Panc1 (cell line): Measurements from ENCODE around the gene MAPK7. TPM values are rescaled to one million over a fixed set of nuclear protein-coding genes. Genes with fewer than 3 reads are reported as not detected.

Experiments
- ATAC-seq: fragments of 200-7000 bp; cut with Tn5 transposase; 2 replicates; pipeline ENCODE4 v1.9.1; 2020; ENCODE audit warnings: mild to moderate bottlenecking, moderate library complexity
- BruUV-seq: library from RNA; stranded (reverse); fragments of 400-500 nt; replicated peaks from 2 replicates; lab custom pipeline; 2021; lab: Mats Ljungman, UMichigan
- CTCF ChIA-PET: fragments of 300-600 bp; sonication (Branson Sonifier 250); formaldehyde crosslinking; loops from one replicate; lab custom pipeline; 2022; ENCODE audit warnings: antibody characterized with exemption; lab: Charles Lee
- POLR2A ChIA-PET: fragments of 300-600 bp; sonication (Branson Sonifier 250); formaldehyde crosslinking; loops from one replicate; lab custom pipeline; 2022; ENCODE audit warnings: antibody characterized with exemption; lab: Charles Lee
- DNase-seq: peaks from one replicate; pipeline ENCODE4 v3.0.0-alpha.2; 2010; ENCODE audit warnings: low read depth, low spot score
- H3K27ac ChIP-seq: 2 replicates; pipeline ENCODE4 v1.5.1; 2011; ENCODE audit warnings: mild to moderate bottlenecking, low read length, inconsistent platforms
- H3K27me3 ChIP-seq: fragments of 200-500 bp; sonication (Bioruptor generic); 2 replicates; pipeline ENCODE4 v1.6.0; 2014; ENCODE audit warnings: low read length, inconsistent platforms; ENCODE audit not compliant: control insufficient read depth, insufficient read depth
- H3K36me3 ChIP-seq: fragments of 200-500 bp; sonication (Bioruptor generic); 2 replicates; pipeline ENCODE4 v1.5.1; 2014; ENCODE audit warnings: inconsistent platforms, mild to moderate bottlenecking, low read length, moderate library complexity; ENCODE audit not compliant: control insufficient read depth, insufficient read depth
- H3K4me1 ChIP-seq: 2 replicates; pipeline ENCODE4 v1.5.1; 2011; ENCODE audit warnings: inconsistent platforms, mild to moderate bottlenecking, low read length, moderate library complexity; ENCODE audit not compliant: control insufficient read depth, insufficient read depth
- H3K4me3 ChIP-seq, 2 experiments: 2 replicates each; pipeline ENCODE4 v1.5.1; 2011 to 2012; ENCODE audit warnings: low read depth in 2 of 2, low read length in 2 of 2, mild to moderate bottlenecking in 2 of 2, inconsistent platforms in 1 of 2, moderate library complexity in 1 of 2
- H3K9me3 ChIP-seq: fragments of 200-500 bp; sonication (Bioruptor generic); 2 replicates; pipeline ENCODE4 v1.5.1; 2014; ENCODE audit warnings: low read depth, mild to moderate bottlenecking, inconsistent platforms, low read length, moderate library complexity; ENCODE audit not compliant: control insufficient read depth, insufficient read depth
- CTCF ChIP-seq: fragments of 450-650 bp; IDR thresholded peaks from 2 replicates; pipeline ENCODE4 v1.5.1; 2017; ENCODE audit warnings: mild to moderate bottlenecking
- POLR2AphosphoS5 ChIP-seq: IDR thresholded peaks from 2 replicates; pipeline ENCODE4 v1.6.1; 2012; ENCODE audit warnings: mild to moderate bottlenecking, low read depth, low read length, moderate library complexity
- REST ChIP-seq, 2 experiments: IDR thresholded peaks; 2 replicates each; pipeline ENCODE4 v1.6.1; 2011 to 2012; ENCODE audit warnings: low read depth in 2 of 2, control low read depth in 1 of 2, low read length in 1 of 2, mild to moderate bottlenecking in 1 of 2, moderate library complexity in 1 of 2; ENCODE audit not compliant: insufficient read depth in 1 of 2
- SIN3A ChIP-seq: IDR thresholded peaks from 2 replicates; pipeline ENCODE4 v1.6.1; 2012; ENCODE audit warnings: low read depth, mild to moderate bottlenecking, low read length, moderate library complexity, borderline replicate concordance; ENCODE audit not compliant: insufficient read depth
- TCF7L2 ChIP-seq: IDR thresholded peaks from 2 replicates; pipeline ENCODE4 v1.6.1; 2011; ENCODE audit warnings: mild to moderate bottlenecking, low read depth, low read length, inconsistent platforms
- in situ Hi-C: cut with HindIII; loops from 2 replicates; pipeline ENCODE4 v1.10.0; 2016; ENCODE audit warnings: low sequenced_read_pairs, low pct_unique_long_range_greater_than_20kb
- intact Hi-C: fragments of 100-400 bp; cut with micrococcal nuclease; formaldehyde crosslinking; loops from one replicate; pipeline ENCODE4 v1.10.0; 2022; ENCODE audit not compliant: unreplicated experiment
- total RNA-seq: library from RNA; stranded (reverse); gene quantifications from one replicate; pipeline ENCODE4 v1.2.1, GENCODE V29; 2021; ENCODE audit not compliant: unreplicated experiment

Gene MAPK7
- total RNA-seq, 1 experiment from 2014 or later: 28.9 TPM

GRCh38 chr17:19421926-19422325, 43.6 kb downstream of the MAPK7 start:
- no TSS peak for BruUV-seq
- TF ChIP-seq REST (IDR thresholded peaks at IDR 0.05; ENCODE audit: insufficient read depth in 1 of 2, low read depth in 2 of 2, low read length in 1 of 2) (no peak), POLR2AphosphoS5 (no peak), TCF7L2 (no peak), SIN3A (no peak), CTCF (no peak)
- Histone ChIP-seq H3K4me3 (no peak overlapping the region), H3K36me3 (no peaks in the 10 kb centered on the region), H3K4me1 (no peaks in the 10 kb centered on the region), H3K27me3 (no peaks in the 10 kb centered on the region), H3K27ac (no peak overlapping the region), H3K9me3 (no peaks in the 10 kb centered on the region)
- ChIA-PET CTCF (no interaction called here), POLR2A (no interaction called here)
- intact Hi-C loops (no loop called here), in situ Hi-C loops (no loop called here)
- DNase-seq (no peak), ATAC-seq (no peak)

- no peak for TF ChIP-seq REST (IDR thresholded peaks at IDR 0.05; ENCODE audit: insufficient read depth in 1 of 2, low read depth in 2 of 2, low read length in 1 of 2)
- in situ Hi-C loops (no loop called here), intact Hi-C loops (no loop called here)
- ChIA-PET CTCF (no interaction called here), POLR2A (no interaction called here)
- no TSS peak for BruUV-seq
- Histone ChIP-seq H3K9me3 (no peaks in the 10 kb centered on the region), H3K27ac (no peak overlapping the region), H3K4me1 (no peaks in the 10 kb centered on the region), H3K27me3 (no peaks in the 10 kb centered on the region), H3K4me3 (no peak overlapping the region), H3K36me3 (no peaks in the 10 kb centered on the region)
- DNase-seq (no peak), ATAC-seq (no peak)
Observed at GRCh38 chr17:19424934-19425868, 46.9 kb downstream of the MAPK7 start.
